Amygdala (tissue), 56 donors: Measurements from ENCODE around the gene PTGER1.

Source experiments
- DNase-seq, 56 donors: peaks; one replicate each; lab custom pipeline; 2025; lab: John Stamatoyannopoulos, UW

PTGER1 gene

DNA sequence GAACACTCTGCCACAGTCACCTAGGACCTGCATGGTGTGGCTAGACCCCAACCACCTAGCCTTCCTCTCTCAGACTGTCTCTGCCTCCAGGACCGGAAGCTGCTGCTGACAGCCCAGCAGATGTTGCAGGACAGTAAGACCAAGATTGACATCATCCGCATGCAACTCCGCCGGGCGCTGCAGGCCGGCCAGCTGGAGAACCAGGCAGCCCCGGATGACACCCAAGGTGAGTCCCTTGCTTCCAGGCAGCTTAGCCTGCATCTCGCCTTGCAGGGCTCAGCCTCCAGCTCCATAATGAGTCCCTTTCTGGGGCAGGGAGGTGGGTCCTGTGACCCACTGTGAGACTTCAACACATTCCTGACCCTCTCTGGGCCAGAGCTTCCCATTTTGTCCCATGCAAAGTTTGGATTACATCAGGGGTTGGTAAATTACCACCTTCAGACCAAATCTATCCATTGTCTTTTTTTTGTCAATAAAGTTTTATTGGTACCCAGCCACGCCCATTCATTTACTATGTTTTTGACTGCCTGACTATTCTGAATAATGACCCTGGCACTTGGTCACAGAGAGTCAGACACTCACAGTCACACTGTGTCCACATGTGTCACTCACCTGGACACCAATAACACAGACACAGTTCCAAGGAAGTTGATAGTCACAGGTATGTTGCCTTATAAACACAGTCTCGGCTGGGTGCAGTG, 28.7 kb downstream of the PTGER1 start:
- DNase-seq: no peak

DNA sequence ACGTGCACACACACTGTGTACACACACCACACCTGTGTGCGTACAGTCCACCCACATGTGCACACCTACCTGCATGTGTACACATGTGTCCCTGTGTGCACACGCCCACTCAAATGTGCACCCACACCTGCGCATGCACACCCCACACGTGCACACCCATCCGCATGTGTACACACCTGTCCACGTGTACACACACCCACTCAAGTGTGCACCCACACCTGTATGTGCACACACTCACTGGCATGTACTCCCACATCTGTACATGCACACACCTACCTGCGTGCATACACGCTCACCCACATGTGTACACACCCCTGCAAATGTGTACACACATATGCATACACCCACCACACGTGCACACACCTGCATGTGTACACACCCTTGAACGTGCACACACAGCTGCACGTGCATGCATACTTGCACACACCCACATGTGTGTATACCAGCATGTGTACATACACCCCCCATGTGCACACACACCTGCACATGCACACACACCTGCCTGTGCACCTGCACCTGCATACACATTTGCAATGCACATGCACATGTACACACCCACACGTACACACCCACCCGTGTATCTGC, 31.4 kb downstream of the PTGER1 start:
- DNase-seq: no peak

DNA sequence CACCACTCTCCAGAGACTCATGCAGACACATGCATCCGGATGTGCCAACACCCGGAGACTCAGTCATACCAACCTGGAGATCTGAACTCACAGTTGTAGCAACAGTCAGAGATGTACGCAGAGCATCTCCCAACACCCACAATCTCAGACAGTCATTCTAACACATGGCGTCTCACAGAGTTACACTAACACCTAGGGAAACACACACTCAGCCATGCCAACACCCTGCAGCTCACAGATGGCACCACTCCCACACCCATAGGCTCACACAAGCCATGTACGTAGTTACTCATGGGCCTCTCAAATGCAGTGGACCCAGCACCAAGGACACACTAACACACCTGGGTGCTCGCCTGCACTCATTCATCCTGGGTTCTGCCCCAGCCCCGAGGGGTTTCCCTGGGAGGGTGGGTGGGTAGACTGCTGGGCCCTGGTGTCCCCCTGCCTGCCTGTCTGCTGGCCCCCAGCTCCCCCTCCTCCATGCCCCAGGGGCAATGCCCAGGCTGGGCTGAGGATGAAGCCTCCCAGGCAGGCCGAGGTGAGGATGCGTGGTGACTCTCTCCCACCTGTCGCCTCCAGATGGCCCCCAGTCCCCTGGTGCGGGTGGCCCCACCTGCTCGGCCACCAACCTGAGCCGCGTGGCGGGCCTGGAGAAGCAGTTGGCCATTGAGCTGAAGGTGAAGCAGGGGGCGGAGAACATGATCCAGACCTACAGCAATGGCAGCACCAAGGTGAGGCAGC, 32.1 kb downstream of the PTGER1 start:
- peak in 13 of 56 donors; percentile 11 to 39 (median 21) for DNase-seq

DNA sequence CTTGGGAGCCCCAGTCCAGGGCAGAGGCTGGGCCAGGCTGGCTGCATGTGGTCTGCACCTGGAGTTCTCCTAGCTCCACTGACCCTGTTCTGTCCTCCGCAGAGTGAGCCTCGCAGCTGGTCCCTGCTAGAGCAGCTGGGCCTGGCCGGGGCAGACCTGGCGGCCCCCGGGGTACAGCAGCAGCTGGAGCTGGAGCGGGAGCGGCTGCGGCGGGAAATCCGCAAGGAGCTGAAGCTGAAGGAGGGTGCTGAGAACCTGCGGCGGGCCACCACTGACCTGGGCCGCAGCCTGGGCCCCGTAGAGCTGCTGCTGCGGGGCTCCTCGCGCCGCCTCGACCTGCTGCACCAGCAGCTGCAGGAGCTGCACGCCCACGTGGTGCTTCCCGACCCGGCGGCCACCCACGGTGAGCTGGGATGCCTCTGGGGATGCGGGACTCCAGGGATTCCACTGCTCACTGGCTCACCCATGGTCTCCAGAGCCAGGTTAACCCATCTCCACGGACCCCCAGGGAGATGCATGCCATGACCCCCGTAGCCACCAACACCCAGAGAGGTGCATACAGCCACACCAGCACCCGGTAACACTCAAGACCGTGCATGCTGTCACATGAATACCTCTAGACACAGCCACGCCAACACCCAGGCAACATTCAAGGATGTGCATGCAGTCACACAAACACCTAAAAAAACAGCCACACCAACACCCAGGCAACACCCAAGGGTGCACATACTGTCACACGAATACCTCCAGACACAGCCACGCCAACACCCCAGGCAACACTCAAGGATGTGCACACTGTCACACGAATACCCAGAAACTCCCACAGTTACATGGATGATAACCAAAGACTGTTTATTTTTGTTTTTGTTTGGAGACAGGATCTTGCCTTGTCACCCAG, 33.9 kb downstream of the PTGER1 start:
- no peak for DNase-seq

DNA sequence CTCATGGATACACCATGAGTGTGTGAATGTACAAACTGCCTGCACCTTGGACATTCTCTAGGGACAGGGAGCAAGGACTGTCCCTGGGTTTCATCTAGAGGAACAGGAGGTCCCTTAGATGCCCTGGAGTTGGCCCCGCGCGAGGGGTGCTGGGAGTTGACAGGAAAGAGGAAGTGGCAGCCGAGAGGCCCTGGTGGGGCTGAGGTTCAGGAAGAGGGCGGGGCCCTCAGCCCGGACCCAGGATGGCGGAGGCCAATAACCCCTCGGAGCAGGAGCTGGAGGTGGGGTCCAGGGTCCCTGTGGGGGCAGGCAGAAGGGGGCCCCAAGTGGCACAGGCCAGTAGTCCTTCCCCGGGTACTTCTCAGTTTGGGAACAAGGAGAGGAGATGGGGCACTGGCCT, 35.1 kb downstream of the PTGER1 start:
- peak in 27 of 56 donors; percentile 4 to 59 (median 19) for DNase-seq

DNA sequence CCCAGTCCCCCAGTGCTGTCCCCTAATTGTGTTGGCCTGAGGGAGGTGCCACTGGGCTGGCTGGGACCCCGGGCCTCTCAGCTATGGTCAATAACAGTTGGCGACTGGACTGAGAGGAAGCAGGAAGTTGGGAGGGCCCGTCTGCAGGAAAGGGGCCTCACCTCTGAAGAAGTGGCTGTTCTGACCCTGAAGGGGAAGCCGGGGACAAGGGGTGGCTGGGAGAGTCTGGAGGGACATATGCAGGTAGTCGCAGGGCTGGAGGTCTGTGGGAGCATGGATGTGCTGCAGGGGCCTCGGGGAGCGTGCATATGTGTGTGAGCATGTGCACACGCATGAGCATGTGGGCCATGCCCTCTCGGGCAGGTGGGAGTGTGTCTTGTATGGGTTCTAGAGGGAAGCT, 36.1 kb downstream of the PTGER1 start:
- no peak for DNase-seq

- DNase-seq: no peak
These were observed 37.5 kb downstream of the PTGER1 start for GRCh38 chr19:14437578-14438140.

DNA sequence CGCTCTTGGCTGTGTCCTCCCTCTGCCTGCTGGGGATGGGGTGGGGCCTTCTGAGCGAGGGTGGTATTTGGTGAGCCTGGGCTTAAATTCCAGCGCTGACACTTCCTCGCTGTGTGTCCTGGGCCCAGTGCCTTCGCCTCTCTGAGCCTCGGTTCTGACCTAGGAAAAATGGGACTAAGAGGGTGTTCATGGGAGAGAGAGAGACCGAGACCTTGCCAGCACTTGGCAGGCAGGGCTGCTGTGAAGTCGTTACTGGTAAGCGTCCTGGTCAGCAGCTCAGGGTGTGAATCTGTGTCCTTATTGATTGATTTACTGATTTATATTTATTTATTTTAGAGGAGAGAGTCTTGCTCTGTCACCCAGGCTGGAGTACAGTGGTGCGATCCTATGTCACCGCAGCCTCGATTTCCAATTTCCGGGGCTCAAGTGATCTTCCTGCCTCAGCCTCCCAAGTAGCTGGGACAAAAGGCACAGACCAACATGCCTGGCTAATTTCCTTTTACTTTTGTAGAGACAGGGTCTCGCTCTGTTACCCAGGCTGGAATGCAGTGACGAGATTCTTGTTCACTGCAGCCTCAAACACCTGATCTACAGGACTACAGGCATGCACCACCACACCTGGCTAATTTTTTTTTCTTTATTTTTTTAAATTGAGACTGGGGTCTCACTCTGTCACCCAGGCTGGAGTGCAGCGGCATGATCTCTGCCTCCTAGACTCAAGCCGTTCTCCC, 39.7 kb downstream of the PTGER1 start:
- no peak for DNase-seq

DNA sequence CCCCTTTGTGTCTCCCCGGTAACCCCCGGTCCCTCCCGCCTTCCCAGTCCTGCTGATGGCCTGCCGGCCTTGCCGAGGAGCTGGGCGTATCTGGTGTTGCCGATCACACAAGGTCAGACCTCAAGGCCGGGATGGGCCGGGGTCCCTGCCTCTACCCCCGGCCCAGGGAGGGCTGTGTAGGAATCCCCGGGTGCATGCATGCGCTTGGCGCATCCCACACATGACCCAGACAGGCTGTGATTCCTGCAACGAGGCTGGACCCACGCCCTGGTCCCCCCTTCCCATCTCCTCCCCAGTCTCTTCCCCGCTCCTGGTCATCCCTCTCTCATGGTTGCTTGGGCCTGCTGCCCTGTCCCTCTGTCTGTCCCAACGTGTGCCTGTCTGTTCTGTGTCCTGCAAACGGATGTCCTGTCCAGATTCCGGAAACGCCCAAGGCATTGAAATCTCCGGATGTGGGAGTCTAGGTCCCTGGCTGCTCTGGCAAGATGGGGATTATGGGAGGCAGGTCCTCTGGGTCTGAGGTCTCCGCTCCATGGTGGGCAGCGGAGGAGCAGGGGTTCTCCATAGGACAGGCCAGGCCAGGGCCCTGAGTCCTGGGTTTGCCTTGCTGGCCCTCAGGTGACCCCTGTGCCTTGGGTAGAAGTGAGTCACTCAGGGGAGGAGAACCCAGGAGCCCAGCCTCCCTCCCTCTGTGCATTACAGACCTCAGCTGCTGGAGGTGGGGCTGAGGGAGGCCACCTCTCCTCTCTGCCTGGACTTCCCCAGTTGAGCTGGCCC, 40.4 kb downstream of the PTGER1 start:
- peak in 1 of 56 donors; percentile 12 for DNase-seq

GRCh38 chr19:14433554-14434501, 41.3 kb downstream of the PTGER1 start:
- DNase-seq: peak in 9 of 56 donors; percentile 11 to 72 (median 44)

DNA sequence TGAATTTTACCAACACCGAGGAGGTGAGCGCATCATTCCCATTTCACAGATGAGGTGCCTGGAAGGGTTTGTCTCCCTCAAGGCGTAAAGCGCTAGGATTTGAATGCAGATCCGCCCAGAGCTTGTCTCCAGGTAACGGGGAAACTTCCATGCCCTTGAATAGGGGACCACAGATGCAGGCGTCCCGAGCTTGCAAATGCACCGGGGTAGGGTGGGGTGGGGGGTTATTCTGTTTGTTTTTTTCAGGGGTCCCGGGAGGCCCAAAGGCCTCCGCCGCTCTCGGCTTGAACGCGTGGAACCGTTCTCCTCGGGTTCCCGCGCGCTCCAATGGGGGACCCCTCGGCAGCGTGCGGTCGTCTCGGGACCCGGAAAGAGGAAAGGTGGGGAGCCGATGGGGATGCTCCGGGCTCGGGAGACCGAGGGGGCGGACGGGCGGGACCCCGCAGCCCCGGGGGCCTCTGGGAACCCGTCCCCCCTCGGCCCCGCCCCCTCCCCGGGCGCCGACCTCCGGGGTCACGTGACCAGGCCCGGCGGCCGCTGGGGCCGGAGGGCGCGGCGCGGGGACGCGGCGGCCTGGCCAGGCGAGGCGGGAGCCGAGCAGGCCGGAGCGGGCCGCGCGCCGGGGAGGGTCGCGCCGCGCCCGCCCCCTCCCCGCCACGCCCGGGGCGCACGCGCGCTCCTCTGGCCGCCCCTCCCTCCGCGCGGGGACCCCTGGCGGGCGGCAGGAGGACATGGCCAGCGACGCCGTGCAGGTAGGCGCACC, 42.2 kb downstream of the PTGER1 start, which contains the start of gene PKN1:
Gene PKN1, plus strand, starts transcription at position 516 of the 763 bp plus-strand sequence. Its CDS starts 216 bp downstream, at position 732.
- peak in 33 of 56 donors; percentile 10 to 72 (median 37) for DNase-seq

- DNase-seq: no peak
These were observed 44.4 kb downstream of the PTGER1 start for GRCh38 chr19:14430712-14431111.

GRCh38 chr19:14428882-14429416, 46.2 kb downstream of the PTGER1 start:
- no peak for DNase-seq

GRCh38 chr19:14427461-14427860, 47.7 kb downstream of the PTGER1 start:
- no peak for DNase-seq

GRCh38 chr19:14425696-14426138, 49.4 kb downstream of the PTGER1 start:
- DNase-seq: no peak
